ENCODE data around the gene ANKS1B. TPM values are rescaled to one million over a fixed set of nuclear protein-coding genes. Genes with fewer than 3 reads are reported as not detected.

The ANKS1B gene
- polyA plus RNA-seq, 3 donors: not detected

- TF ChIP-seq CTCF (IDR thresholded peaks at IDR 0.05): no peak
- no peaks in the 10 kb centered on the region for H3K27me3 ChIP-seq (ENCODE audit: control insufficient read depth in 2 of 2, insufficient read depth in 2 of 2, low read length in 2 of 2)
- H3K4me2 ChIP-seq (replicated peaks; ENCODE audit: extremely low read depth, low read length, poor library complexity, severe bottlenecking): no peak overlapping the region
- no peaks in the 10 kb centered on the region for H3K36me3 ChIP-seq (replicated peaks in 1 of 2; ENCODE audit: control insufficient read depth in 1 of 2, insufficient read depth in 2 of 2, low read length in 2 of 2)
- no peak overlapping the region for H3K27ac ChIP-seq (ENCODE audit: low read depth in 1 of 2, low read length in 2 of 2)
- no peaks in the 10 kb centered on the region for H3K4me1 ChIP-seq (ENCODE audit: control insufficient read depth in 1 of 2, insufficient read depth in 2 of 2, low read length in 2 of 2)
- Mint-ChIP-seq H3K4me1 (no peaks in the 10 kb centered on the region), H3K4me3 (no peak overlapping the region), H3K9me3 (peaks cover 0 to 3% (median 0%) of the 10 kb centered on the region in 7 donors), H3K27me3 (ENCODE audit: low read depth in 3 of 3) (peaks cover 0 to 3% (median 2%) of the 10 kb centered on the region in 3 donors), H3K27ac (no peak overlapping the region), H3K36me3 (no peaks in the 10 kb centered on the region)
- no peaks in the 10 kb centered on the region for H3K79me2 ChIP-seq (ENCODE audit: insufficient read depth, low read length)
- no CpG with 5 or more reads among the region's 4 CpGs for WGBS (ENCODE audit: insufficient coverage)
- H3K9me3 ChIP-seq (replicated peaks in 1 of 2; ENCODE audit: control insufficient read depth in 1 of 2, insufficient read depth in 1 of 2, low read length in 2 of 2): no peaks in the 10 kb centered on the region
- no peaks in the 10 kb centered on the region for H4K20me1 ChIP-seq (ENCODE audit: insufficient read depth, low read length)
- intact Hi-C loops (cut with micrococcal nuclease): no loop called here
- no peak overlapping the region for H3K9ac ChIP-seq (ENCODE audit: insufficient read depth, low read length, poor library complexity, severe bottlenecking)
- DNase-seq: no peak
- no peak overlapping the region for H2AFZ ChIP-seq (ENCODE audit: insufficient read depth, low read depth, low read length, poor library complexity, severe bottlenecking)
- H3K4me3 ChIP-seq (replicated peaks in 1 of 3; ENCODE audit: low read depth in 2 of 3, low read length in 3 of 3): no peak overlapping the region
These were observed 1038.9 kb downstream of the ANKS1B start for GRCh38 chr12:98945864-98946263.

DNA sequence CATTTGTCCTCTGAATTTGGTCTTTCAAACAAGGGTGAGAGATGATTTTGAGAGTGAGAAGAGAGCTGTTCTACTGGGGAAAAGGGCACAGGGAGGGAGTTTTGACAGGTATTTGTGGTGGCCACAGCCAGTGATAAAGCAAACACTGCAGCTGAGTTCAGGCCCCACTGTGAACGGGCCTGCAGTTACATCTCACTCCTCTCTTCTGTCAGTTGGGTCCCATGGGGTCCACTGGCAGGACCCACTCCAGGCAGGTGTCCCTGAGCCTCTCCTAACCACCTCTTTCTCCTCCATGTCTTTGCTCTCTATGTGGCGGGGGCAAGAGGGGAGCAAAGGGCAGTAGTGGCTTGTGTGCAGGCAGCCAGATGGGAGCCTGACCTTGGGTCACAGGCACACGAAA is 1044.8 kb downstream of the ANKS1B start:
- no peaks in the 10 kb centered on the region for H3K36me3 Mint-ChIP-seq
- no peaks in the 10 kb centered on the region for H4K20me1 ChIP-seq (ENCODE audit: insufficient read depth, low read length)
- H3K4me1 Mint-ChIP-seq: no peaks in the 10 kb centered on the region
- no peak overlapping the region for H3K4me2 ChIP-seq (replicated peaks; ENCODE audit: extremely low read depth, low read length, poor library complexity, severe bottlenecking)
- no peak for DNase-seq
- no peak overlapping the region for H3K4me3 ChIP-seq (replicated peaks in 1 of 3; ENCODE audit: low read depth in 2 of 3, low read length in 3 of 3)
- no peaks in the 10 kb centered on the region for H3K9me3 ChIP-seq (replicated peaks in 1 of 2; ENCODE audit: control insufficient read depth in 1 of 2, insufficient read depth in 1 of 2, low read length in 2 of 2)
- no peaks in the 10 kb centered on the region for H3K4me1 ChIP-seq (ENCODE audit: control insufficient read depth in 1 of 2, insufficient read depth in 2 of 2, low read length in 2 of 2)
- no peak overlapping the region for H3K9ac ChIP-seq (ENCODE audit: insufficient read depth, low read length, poor library complexity, severe bottlenecking)
- H3K79me2 ChIP-seq (ENCODE audit: insufficient read depth, low read length): no peaks in the 10 kb centered on the region
- H3K27me3 Mint-ChIP-seq (ENCODE audit: low read depth in 3 of 3): peaks cover 2 to 6% (median 3%) of the 10 kb centered on the region in 3 donors
- H3K27me3 ChIP-seq (ENCODE audit: control insufficient read depth in 2 of 2, insufficient read depth in 2 of 2, low read length in 2 of 2): no peaks in the 10 kb centered on the region
- no peak overlapping the region for H3K27ac Mint-ChIP-seq
- no peak overlapping the region for H3K4me3 Mint-ChIP-seq
- TF ChIP-seq CTCF (IDR thresholded peaks at IDR 0.05): no peak
- H2AFZ ChIP-seq (ENCODE audit: insufficient read depth, low read depth, low read length, poor library complexity, severe bottlenecking): no peak overlapping the region
- no CpG with 5 or more reads among the region's 3 CpGs for WGBS (ENCODE audit: insufficient coverage)
- no peaks in the 10 kb centered on the region for H3K36me3 ChIP-seq (replicated peaks in 1 of 2; ENCODE audit: control insufficient read depth in 1 of 2, insufficient read depth in 2 of 2, low read length in 2 of 2)
- no peak overlapping the region for H3K27ac ChIP-seq (ENCODE audit: low read depth in 1 of 2, low read length in 2 of 2)
- intact Hi-C loops (cut with micrococcal nuclease): no loop called here
- H3K9me3 Mint-ChIP-seq: peaks cover 0 to 4% (median 0%) of the 10 kb centered on the region in 7 donors

Measured in CD14-positive monocyte (primary cell).